HepG2 (cell line): ENCODE measurements around the gene SLC5A6. TPM values are rescaled to one million over a fixed set of nuclear protein-coding genes. Genes with fewer than 3 reads are reported as not detected.

ENCODE experiments used
- ASH2L ChIP-seq: fragments of 300-600, 200-600 bp; sonication (generic); IDR thresholded peaks from 2 replicates; pipeline ENCODE4 v1.7.0; 2017; ENCODE audit warnings: low read depth, mild to moderate bottlenecking, moderate library complexity, mixed read lengths, low read length; ENCODE audit not compliant: insufficient read length
- ATF6 ChIP-seq: sonication (generic); formaldehyde crosslinking; conservative IDR thresholded peaks from 2 replicates; pipeline ENCODE4 v1.4.0; 2020; ENCODE audit warnings: missing genetic modification reagents
- GZF1 ChIP-seq: sonication (generic); formaldehyde crosslinking; IDR thresholded peaks from 2 replicates; pipeline ENCODE4 v1.5.1; 2020; ENCODE audit warnings: mild to moderate bottlenecking, missing genetic modification reagents
- MED13 ChIP-seq: sonication (generic); formaldehyde crosslinking; IDR thresholded peaks from 2 replicates; pipeline ENCODE4 v1.5.0; 2020; ENCODE audit warnings: missing genetic modification reagents
- MED8 ChIP-seq: sonication (generic); formaldehyde crosslinking; IDR thresholded peaks from 2 replicates; pipeline ENCODE4 v1.8.1; 2023; ENCODE audit warnings: mild to moderate bottlenecking, missing genetic modification reagents; ENCODE audit not compliant: insufficient replicate concordance
- MEIS1 ChIP-seq: sonication (generic); formaldehyde crosslinking; IDR thresholded peaks from 2 replicates; pipeline ENCODE4 v1.9.0; 2021; ENCODE audit warnings: mild to moderate bottlenecking, missing genetic modification reagents, moderate library complexity, borderline replicate concordance
- MTERF4 ChIP-seq: sonication (generic); formaldehyde crosslinking; IDR thresholded peaks from 2 replicates; pipeline ENCODE4 v1.8.0; 2023; ENCODE audit warnings: mild to moderate bottlenecking, missing genetic modification reagents
- NBN ChIP-seq: fragments of 450-650 bp; conservative IDR thresholded peaks from 2 replicates; pipeline ENCODE4 v1.6.1; 2017
- POLR2G ChIP-seq: fragments of 200-400 bp; formaldehyde crosslinking; IDR thresholded peaks from 2 replicates; pipeline ENCODE4 v1.6.1; 2018; ENCODE audit warnings: mild to moderate bottlenecking, low read depth, low read length, moderate library complexity
- REL ChIP-seq: sonication (generic); formaldehyde crosslinking; conservative IDR thresholded peaks from 2 replicates; pipeline ENCODE4 v1.8.0; 2022; ENCODE audit warnings: mild to moderate bottlenecking, missing genetic modification reagents, moderate library complexity
- SP1 ChIP-seq, 2 experiments: fragments of 450-650 bp in 1 of 2; sonication (generic) in 1 of 2; formaldehyde crosslinking in 1 of 2; IDR thresholded peaks; 2 replicates each; pipeline versions ENCODE4 v1.4.0 to v1.6.1; 2016 to 2020; ENCODE audit warnings: missing genetic modification reagents in 1 of 2
- STAG1 ChIP-seq: sonication (generic); formaldehyde crosslinking; IDR thresholded peaks from 2 replicates; pipeline ENCODE4 v1.4.0; 2020; ENCODE audit warnings: missing genetic modification reagents
- TEAD3 ChIP-seq: optimal IDR thresholded peaks from 2 replicates; pipeline ENCODE3; 2016; ENCODE audit warnings: borderline replicate concordance
- ZBTB3 ChIP-seq: sonication (generic); formaldehyde crosslinking; IDR thresholded peaks from 2 replicates; pipeline ENCODE4 v1.4.0; 2020; ENCODE audit warnings: low read depth, mild to moderate bottlenecking, moderate library complexity, missing genetic modification reagents, borderline replicate concordance
- ZBTB8A ChIP-seq: sonication (generic); formaldehyde crosslinking; IDR thresholded peaks from 2 replicates; pipeline ENCODE4 v1.4.0; 2020; ENCODE audit warnings: mild to moderate bottlenecking, low read depth, missing genetic modification reagents, borderline replicate concordance
- ZNF562 ChIP-seq: sonication (generic); formaldehyde crosslinking; IDR thresholded peaks from 2 replicates; pipeline ENCODE4 v1.8.0; 2022; ENCODE audit warnings: missing genetic modification reagents, borderline replicate concordance
- ZNF710 ChIP-seq: sonication (generic); formaldehyde crosslinking; IDR thresholded peaks from 2 replicates; pipeline ENCODE4 v1.5.0; 2020; ENCODE audit warnings: mild to moderate bottlenecking, missing genetic modification reagents, borderline replicate concordance
- ZNF878 ChIP-seq: sonication (generic); formaldehyde crosslinking; IDR thresholded peaks from 2 replicates; pipeline ENCODE4 v1.8.1; 2023; ENCODE audit warnings: mild to moderate bottlenecking, missing genetic modification reagents, moderate library complexity
- polyA plus RNA-seq, 8 experiments: library from polyadenylated mRNA; depleted of rRNA in 3 of 8; stranded (reverse) in 7 of 8; unstranded in 1 of 8; fragments of >200 nt; fragmentation: Illumina TruSeq in 4 of 8; extraction: Trizol in 4 of 8; gene quantifications; 2 replicates each; pipeline versions ENCODE4 v1.2.1 to v1.2.3, GENCODE V29; 2011 to 2016; ENCODE audit warnings: low read depth in 4 of 8, missing spikeins in 1 of 8, mixed read lengths in 1 of 8; ENCODE audit not compliant: insufficient read depth in 1 of 8
- total RNA-seq, 5 experiments: library from RNA; depleted of rRNA; stranded (reverse); fragments of >200 nt; fragmentation: Illumina TruSeq; extraction: Trizol; gene quantifications; 2 replicates each; pipeline ENCODE4 v1.2.3, GENCODE V29; 2016; ENCODE audit warnings: low read depth in 1 of 5

Gene SLC5A6
- total and polyA plus RNA-seq, 2 of the 13 experiments (the other 11 are each of a cell fraction or from before 2014, with no cell fraction given) = 135 to 417 TPM

- TF ChIP-seq ATF6 = no peak
- TF ChIP-seq ZNF878 (CRISPR knock-in tag) = peak; percentile 69; the same call in 1 of the 2 replicates
- no peak for TF ChIP-seq MTERF4 (CRISPR knock-in tag)
- TF ChIP-seq ZBTB8A (CRISPR knock-in tag) = no peak
- TF ChIP-seq ZNF562 = no peak
- no peak; the same call in 1 of the 2 replicates for TF ChIP-seq ZNF710 (CRISPR knock-in tag)
- no peak for TF ChIP-seq ZBTB3 (CRISPR knock-in tag)
- TF ChIP-seq SP1 (IDR thresholded peaks at IDR 0.05) = no peak
- no peak for TF ChIP-seq SP1 (CRISPR knock-in tag; IDR thresholded peaks at IDR 0.05)
- no peak for TF ChIP-seq TEAD3 (CRISPR knock-in tag)
- no peak for TF ChIP-seq MED13
- no peak for TF ChIP-seq REL (CRISPR knock-in tag)
- peak; percentile 28 for TF ChIP-seq ASH2L
- no peak for TF ChIP-seq MEIS1 (CRISPR knock-in tag)
- TF ChIP-seq GZF1 (CRISPR knock-in tag) = no peak
- TF ChIP-seq NBN = no peak
- TF ChIP-seq MED8 (CRISPR knock-in tag) = no peak
- no peak for TF ChIP-seq STAG1 (CRISPR knock-in tag)
- 0 out of 2 replicates have a peak, but pooled peaks have one; percentile 21 for TF ChIP-seq POLR2G
Observed at GRCh38 chr2:27209621-27210401, 2.3 kb downstream of the SLC5A6 start (continued).
